Measurements from ENCODE around the gene ISLR. TPM values are rescaled to one million over a fixed set of nuclear protein-coding genes. Genes with fewer than 3 reads are reported as not detected.

The ISLR gene
- total RNA-seq, 1 experiment from 2014 or later = not detected

DNA sequence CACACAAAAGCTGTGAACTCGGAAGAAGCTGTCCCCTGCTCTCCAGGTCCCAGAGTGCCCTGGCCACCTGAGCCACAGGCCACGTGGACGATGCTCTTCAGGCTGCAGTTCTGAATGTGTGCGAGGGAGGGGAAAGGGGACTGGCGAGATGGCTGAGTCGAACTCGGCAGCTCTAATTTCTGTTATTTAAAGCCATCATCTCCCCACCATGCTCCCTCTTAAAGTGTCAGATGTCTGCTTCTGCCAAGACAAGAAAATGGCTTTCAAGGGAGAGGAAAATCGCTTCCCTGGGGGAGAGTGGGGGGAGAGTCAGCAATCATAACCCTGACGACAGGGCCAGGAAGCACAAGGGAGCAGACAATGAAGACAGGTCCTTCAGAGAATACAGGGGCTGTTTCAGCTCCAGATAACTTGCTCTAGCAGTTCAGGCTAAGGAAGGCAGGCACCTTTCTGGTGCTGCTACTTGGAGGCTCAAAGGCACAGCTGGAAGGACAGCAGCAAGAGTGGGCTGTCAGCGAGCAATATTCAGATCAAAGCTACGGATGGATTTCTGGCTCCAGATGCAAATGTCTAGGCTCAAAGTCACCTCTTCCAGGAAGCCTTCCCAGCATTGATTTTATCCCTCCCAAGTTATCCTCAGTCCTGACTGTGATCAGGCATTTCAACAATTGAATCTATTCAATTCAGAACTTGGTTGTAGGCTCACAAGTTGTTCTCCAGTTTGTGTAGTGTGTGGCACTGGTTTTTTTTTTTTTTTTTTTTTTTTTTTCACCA, 47.2 kb downstream of the ISLR start:
- H4K20me1 ChIP-seq (ENCODE audit: low read length) = no peaks in the 10 kb centered on the region
- BruUV-seq (replicated peaks) = no TSS peak
- no peak overlapping the region for H3K9ac ChIP-seq (ENCODE audit: low read length)
- 0 out of 2 replicates have a peak, but pooled peaks cover 3% of the 10 kb centered on the region for H3K27me3 ChIP-seq (ENCODE audit: low read length)
- H3F3A ChIP-seq (ENCODE audit: low read length, unreplicated experiment) = no peaks in the 10 kb centered on the region
- H3K4me2 ChIP-seq (ENCODE audit: low read length) = no peak overlapping the region
- DNase-seq = no peak
- no peaks in the 10 kb centered on the region for H3K9me3 ChIP-seq (ENCODE audit: low read length)
- intact Hi-C loops (cut with micrococcal nuclease) = no loop called here
- H3K79me2 ChIP-seq (ENCODE audit: low read length) = no peaks in the 10 kb centered on the region
- peaks cover 14% of the 10 kb centered on the region for H3K4me1 ChIP-seq (ENCODE audit: insufficient read depth, low read length)
- POLR2A ChIA-PET (ENCODE audit: unreplicated experiment) = no interaction called here
- no peak overlapping the region for H3K27ac ChIP-seq (ENCODE audit: low read length)
- H3K9me2 ChIP-seq (replicated peaks; ENCODE audit: low read length) = no peaks in the 10 kb centered on the region
- H3K4me3 ChIP-seq (ENCODE audit: low read length) = no peak overlapping the region
- no peak for ATAC-seq
- H3K36me3 ChIP-seq (ENCODE audit: low read depth, low read length) = no peaks in the 10 kb centered on the region
- H2AFZ ChIP-seq (ENCODE audit: low read length) = no peak overlapping the region
- CTCF ChIA-PET = no interaction called here
- TF ChIP-seq EZH2 (IDR thresholded peaks at IDR 0.05; ENCODE audit: low read length, unreplicated experiment) (no peak), EZH2phosphoT487 (IDR thresholded peaks at IDR 0.05; ENCODE audit: borderline replicate concordance, low read length) (no peak)
- TF ChIP-seq, protein P1, sequence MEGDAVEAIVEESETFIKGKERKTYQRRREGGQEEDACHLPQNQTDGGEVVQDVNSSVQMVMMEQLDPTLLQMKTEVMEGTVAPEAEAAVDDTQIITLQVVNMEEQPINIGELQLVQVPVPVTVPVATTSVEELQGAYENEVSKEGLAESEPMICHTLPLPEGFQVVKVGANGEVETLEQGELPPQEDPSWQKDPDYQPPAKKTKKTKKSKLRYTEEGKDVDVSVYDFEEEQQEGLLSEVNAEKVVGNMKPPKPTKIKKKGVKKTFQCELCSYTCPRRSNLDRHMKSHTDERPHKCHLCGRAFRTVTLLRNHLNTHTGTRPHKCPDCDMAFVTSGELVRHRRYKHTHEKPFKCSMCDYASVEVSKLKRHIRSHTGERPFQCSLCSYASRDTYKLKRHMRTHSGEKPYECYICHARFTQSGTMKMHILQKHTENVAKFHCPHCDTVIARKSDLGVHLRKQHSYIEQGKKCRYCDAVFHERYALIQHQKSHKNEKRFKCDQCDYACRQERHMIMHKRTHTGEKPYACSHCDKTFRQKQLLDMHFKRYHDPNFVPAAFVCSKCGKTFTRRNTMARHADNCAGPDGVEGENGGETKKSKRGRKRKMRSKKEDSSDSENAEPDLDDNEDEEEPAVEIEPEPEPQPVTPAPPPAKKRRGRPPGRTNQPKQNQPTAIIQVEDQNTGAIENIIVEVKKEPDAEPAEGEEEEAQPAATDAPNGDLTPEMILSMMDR (conservative IDR thresholded peaks at IDR 0.05; ENCODE audit: low read depth, low read length) = no peak

DNA sequence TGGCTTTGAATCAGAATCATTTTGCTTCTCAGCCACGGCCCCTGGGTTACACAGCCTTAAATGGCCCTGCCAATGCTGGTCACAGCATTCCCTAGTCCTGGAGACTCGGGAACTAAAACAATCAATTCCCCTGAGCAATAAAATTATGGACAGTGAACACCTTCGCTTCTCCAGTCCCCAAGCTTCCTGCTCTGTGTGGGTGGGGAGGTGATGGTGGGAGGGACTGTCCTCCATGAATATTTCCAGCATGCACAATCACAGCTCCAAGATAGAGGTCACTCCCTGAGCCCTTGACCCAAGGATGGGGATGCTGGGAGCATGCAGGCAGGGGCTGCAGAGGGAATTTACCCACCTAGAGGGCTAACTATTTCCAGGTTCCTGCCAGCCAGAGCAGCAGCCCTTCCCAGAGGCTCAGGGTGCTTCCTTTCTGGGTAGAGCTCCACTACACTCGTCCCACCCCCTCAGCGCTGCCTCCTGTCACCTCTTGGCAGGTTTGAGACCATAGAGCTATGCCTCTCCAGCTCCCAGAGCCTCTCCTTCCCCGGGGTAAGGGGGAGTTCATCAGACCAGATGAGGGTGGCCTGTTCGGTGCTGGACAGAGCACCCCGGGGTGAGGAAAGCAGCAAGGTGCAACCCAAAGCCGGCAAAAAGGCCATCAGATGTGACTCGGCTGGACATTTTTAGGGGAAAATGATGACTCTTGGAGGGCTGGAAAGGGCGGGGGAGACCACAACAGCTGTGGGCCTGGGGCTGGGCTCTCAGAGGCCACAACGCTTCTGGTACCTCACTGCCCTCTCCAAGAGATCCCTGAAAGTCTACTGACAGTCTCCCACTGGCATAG, 48.1 kb downstream of the ISLR start:
- H3K36me3 ChIP-seq (ENCODE audit: low read depth, low read length) = no peaks in the 10 kb centered on the region
- H3K27ac ChIP-seq (ENCODE audit: low read length) = no peak overlapping the region
- no peaks in the 10 kb centered on the region for H3F3A ChIP-seq (ENCODE audit: low read length, unreplicated experiment)
- H3K4me3 ChIP-seq (ENCODE audit: low read length) = no peak overlapping the region
- DNase-seq (no peak), ATAC-seq (no peak)
- no peak overlapping the region for H3K9ac ChIP-seq (ENCODE audit: low read length)
- POLR2A ChIA-PET (ENCODE audit: unreplicated experiment) = no interaction called here
- CTCF ChIA-PET = interaction anchor here (0.6 kb wide), 1 partner anchor 93 kb away, joined by 3 read pairs; no protein-coding TSS in a partner anchor
- H3K9me2 ChIP-seq (replicated peaks; ENCODE audit: low read length) = no peaks in the 10 kb centered on the region
- H4K20me1 ChIP-seq (ENCODE audit: low read length) = no peaks in the 10 kb centered on the region
- peaks cover 8% of the 10 kb centered on the region for H3K4me1 ChIP-seq (ENCODE audit: insufficient read depth, low read length)
- TF ChIP-seq, protein P1 (conservative IDR thresholded peaks at IDR 0.05; ENCODE audit: low read depth, low read length) = no peak
- TF ChIP-seq EZH2phosphoT487 (IDR thresholded peaks at IDR 0.05; ENCODE audit: borderline replicate concordance, low read length) (no peak), EZH2 (IDR thresholded peaks at IDR 0.05; ENCODE audit: low read length, unreplicated experiment) (no peak)
- 0 out of 2 replicates have a peak, but pooled peaks cover 3% of the 10 kb centered on the region for H3K27me3 ChIP-seq (ENCODE audit: low read length)
- H3K4me2 ChIP-seq (ENCODE audit: low read length) = no peak overlapping the region
- intact Hi-C loops (cut with micrococcal nuclease) = no loop called here
- no TSS peak for BruUV-seq (replicated peaks)
- H2AFZ ChIP-seq (ENCODE audit: low read length) = no peak overlapping the region
- no peaks in the 10 kb centered on the region for H3K9me3 ChIP-seq (ENCODE audit: low read length)
- H3K79me2 ChIP-seq (ENCODE audit: low read length) = no peaks in the 10 kb centered on the region
